ENCODE measurements around the gene PPP1CC. TPM values are rescaled to one million over a fixed set of nuclear protein-coding genes. Genes with fewer than 3 reads are reported as not detected.

The PPP1CC gene
- total RNA-seq, 1 experiment from 2014 or later: 321 TPM

DNA sequence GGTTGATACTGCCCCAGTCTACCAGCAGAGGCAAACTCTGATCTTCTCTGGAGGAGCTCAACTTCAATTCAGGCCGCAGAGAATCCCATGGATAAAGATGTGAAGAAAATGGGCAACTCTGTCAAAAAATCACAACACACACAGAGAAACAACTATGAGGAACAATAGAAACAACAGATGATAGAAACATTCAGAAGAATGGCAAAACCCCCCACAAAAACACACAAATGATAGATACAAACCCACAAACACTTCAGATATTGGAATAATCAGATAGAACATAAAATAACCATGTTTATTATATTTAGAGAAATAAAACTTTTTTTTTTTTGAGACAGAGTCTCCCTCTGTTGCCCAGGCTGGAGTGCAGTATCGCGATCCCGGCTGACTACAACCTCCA is 33.8 kb downstream of the PPP1CC start:
- ChIA-PET POLR2A (no interaction called here), CTCF (interaction anchor here (0.6 to 0.7 kb wide), 3 partner anchors 22 to 721 kb away, joined by 3 read pairs; no protein-coding TSS in a partner anchor)
- DNase-seq (ENCODE audit: low spot score): no peak
- TF ChIP-seq, protein P1, sequence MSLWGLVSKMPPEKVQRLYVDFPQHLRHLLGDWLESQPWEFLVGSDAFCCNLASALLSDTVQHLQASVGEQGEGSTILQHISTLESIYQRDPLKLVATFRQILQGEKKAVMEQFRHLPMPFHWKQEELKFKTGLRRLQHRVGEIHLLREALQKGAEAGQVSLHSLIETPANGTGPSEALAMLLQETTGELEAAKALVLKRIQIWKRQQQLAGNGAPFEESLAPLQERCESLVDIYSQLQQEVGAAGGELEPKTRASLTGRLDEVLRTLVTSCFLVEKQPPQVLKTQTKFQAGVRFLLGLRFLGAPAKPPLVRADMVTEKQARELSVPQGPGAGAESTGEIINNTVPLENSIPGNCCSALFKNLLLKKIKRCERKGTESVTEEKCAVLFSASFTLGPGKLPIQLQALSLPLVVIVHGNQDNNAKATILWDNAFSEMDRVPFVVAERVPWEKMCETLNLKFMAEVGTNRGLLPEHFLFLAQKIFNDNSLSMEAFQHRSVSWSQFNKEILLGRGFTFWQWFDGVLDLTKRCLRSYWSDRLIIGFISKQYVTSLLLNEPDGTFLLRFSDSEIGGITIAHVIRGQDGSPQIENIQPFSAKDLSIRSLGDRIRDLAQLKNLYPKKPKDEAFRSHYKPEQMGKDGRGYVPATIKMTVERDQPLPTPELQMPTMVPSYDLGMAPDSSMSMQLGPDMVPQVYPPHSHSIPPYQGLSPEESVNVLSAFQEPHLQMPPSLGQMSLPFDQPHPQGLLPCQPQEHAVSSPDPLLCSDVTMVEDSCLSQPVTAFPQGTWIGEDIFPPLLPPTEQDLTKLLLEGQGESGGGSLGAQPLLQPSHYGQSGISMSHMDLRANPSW (CRISPR knock-in tag; conservative IDR thresholded peaks at IDR 0.05; ENCODE audit: low read depth): no peak
- TF ChIP-seq GABPB1 (CRISPR knock-in tag; IDR thresholded peaks at IDR 0.05) (no peak), NFYB (CRISPR knock-in tag; conservative IDR thresholded peaks at IDR 0.05; ENCODE audit: low read depth) (no peak), ZNF232 (CRISPR knock-in tag; IDR thresholded peaks at IDR 0.05) (no peak), SMAD4 (CRISPR knock-in tag; IDR thresholded peaks at IDR 0.05) (no peak), ESRRA (CRISPR knock-in tag; IDR thresholded peaks at IDR 0.05; ENCODE audit: borderline replicate concordance) (no peak), NR1H2 (CRISPR knock-in tag; IDR thresholded peaks at IDR 0.05) (no peak), RELA (CRISPR knock-in tag; IDR thresholded peaks at IDR 0.05; ENCODE audit: borderline replicate concordance) (no peak), GTF2I (CRISPR knock-in tag; conservative IDR thresholded peaks at IDR 0.05) (no peak), CBFB (CRISPR knock-in tag; IDR thresholded peaks at IDR 0.05; ENCODE audit: low read depth) (no peak), MXD4 (CRISPR knock-in tag; IDR thresholded peaks at IDR 0.05; ENCODE audit: borderline replicate concordance) (no peak), KAT7 (CRISPR knock-in tag; IDR thresholded peaks at IDR 0.05; ENCODE audit: borderline replicate concordance) (no peak), ZNF317 (CRISPR knock-in tag; IDR thresholded peaks at IDR 0.05; ENCODE audit: borderline replicate concordance, low read depth) (no peak), ZNF671 (CRISPR knock-in tag; IDR thresholded peaks at IDR 0.05) (no peak)
- TF ChIP-seq, protein P2, sequence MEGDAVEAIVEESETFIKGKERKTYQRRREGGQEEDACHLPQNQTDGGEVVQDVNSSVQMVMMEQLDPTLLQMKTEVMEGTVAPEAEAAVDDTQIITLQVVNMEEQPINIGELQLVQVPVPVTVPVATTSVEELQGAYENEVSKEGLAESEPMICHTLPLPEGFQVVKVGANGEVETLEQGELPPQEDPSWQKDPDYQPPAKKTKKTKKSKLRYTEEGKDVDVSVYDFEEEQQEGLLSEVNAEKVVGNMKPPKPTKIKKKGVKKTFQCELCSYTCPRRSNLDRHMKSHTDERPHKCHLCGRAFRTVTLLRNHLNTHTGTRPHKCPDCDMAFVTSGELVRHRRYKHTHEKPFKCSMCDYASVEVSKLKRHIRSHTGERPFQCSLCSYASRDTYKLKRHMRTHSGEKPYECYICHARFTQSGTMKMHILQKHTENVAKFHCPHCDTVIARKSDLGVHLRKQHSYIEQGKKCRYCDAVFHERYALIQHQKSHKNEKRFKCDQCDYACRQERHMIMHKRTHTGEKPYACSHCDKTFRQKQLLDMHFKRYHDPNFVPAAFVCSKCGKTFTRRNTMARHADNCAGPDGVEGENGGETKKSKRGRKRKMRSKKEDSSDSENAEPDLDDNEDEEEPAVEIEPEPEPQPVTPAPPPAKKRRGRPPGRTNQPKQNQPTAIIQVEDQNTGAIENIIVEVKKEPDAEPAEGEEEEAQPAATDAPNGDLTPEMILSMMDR (IDR thresholded peaks at IDR 0.05): no peak
- TF ChIP-seq, protein P3, sequence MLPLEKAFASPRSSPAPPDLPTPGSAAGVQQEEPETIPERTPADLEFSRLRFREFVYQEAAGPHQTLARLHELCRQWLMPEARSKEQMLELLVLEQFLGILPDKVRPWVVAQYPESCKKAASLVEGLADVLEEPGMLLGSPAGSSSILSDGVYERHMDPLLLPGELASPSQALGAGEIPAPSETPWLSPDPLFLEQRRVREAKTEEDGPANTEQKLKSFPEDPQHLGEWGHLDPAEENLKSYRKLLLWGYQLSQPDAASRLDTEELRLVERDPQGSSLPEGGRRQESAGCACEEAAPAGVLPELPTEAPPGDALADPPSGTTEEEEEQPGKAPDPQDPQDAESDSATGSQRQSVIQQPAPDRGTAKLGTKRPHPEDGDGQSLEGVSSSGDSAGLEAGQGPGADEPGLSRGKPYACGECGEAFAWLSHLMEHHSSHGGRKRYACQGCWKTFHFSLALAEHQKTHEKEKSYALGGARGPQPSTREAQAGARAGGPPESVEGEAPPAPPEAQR (CRISPR knock-in tag; IDR thresholded peaks at IDR 0.05): no peak
- TF ChIP-seq, protein P4, sequence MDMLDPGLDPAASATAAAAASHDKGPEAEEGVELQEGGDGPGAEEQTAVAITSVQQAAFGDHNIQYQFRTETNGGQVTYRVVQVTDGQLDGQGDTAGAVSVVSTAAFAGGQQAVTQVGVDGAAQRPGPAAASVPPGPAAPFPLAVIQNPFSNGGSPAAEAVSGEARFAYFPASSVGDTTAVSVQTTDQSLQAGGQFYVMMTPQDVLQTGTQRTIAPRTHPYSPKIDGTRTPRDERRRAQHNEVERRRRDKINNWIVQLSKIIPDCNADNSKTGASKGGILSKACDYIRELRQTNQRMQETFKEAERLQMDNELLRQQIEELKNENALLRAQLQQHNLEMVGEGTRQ (CRISPR knock-in tag; IDR thresholded peaks at IDR 0.05): no peak
- no peak for ATAC-seq
- H3K9me3 Mint-ChIP-seq: no peaks in the 10 kb centered on the region
- H3K27ac Mint-ChIP-seq: no peak overlapping the region; the same call in 1 of the 2 replicates
- 0 out of 2 replicates have a peak, but pooled peaks cover 2% of the 10 kb centered on the region for H3K4me1 Mint-ChIP-seq
- no peaks in the 10 kb centered on the region for H3K27me3 Mint-ChIP-seq (ENCODE audit: low read depth)
- H3K4me3 Mint-ChIP-seq: no peak overlapping the region
- H3K36me3 Mint-ChIP-seq: no peaks in the 10 kb centered on the region

DNA sequence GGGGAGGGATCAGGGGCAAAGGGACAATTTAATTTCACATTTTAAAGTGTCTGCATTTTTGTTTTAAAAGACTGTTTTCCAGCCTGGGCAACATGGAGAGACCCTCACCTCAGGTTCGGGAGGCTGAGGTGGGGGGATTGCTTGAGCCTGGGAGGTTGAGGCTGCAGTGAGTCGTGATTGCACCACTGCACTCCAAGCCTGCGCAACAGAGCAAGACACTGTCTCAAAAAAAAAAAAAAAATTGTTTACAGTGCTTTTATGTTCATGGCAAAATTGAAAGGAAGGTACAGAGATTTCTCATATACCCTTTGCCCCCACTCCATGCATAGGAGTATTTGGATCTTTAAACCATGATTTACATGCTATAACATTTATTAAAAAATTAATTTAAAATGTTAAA is 37.4 kb downstream of the PPP1CC start:
- no peak for ATAC-seq
- H3K4me3 Mint-ChIP-seq: no peak overlapping the region
- H3K36me3 Mint-ChIP-seq: no peaks in the 10 kb centered on the region
- DNase-seq (ENCODE audit: low spot score): no peak
- no peak for TF ChIP-seq SOX15 (CRISPR knock-in tag; IDR thresholded peaks at IDR 0.05)
- no peak for TF ChIP-seq RORB (CRISPR knock-in tag; IDR thresholded peaks at IDR 0.05)
- TF ChIP-seq NFE2L1 (CRISPR knock-in tag; IDR thresholded peaks at IDR 0.05): no peak
- CTCF ChIA-PET: interaction anchor here (0.6 to 1.3 kb wide), 21 partner anchors 8 to 627 kb away, joined by 3 to 23 read pairs (median 4); partner anchors contain the start of genes ARPC3 and FAM216A
- no peaks in the 10 kb centered on the region for H3K27me3 Mint-ChIP-seq (ENCODE audit: low read depth)
- H3K9me3 Mint-ChIP-seq: no peaks in the 10 kb centered on the region
- POLR2A ChIA-PET: interaction anchor here (0.7 kb wide), 1 partner anchor 219 kb away, joined by 6 read pairs; no protein-coding TSS in a partner anchor
- 0 out of 2 replicates have a peak, but pooled peaks cover 2% of the 10 kb centered on the region for H3K4me1 Mint-ChIP-seq
- no peak overlapping the region for H3K27ac Mint-ChIP-seq
